Uterus (tissue), 4 donors: ENCODE results near the gene KRT37. TPM values are rescaled to one million over a fixed set of nuclear protein-coding genes. Genes with fewer than 3 reads are reported as not detected.

Source experiments
- DNase-seq, 2 donors: peaks; one replicate each; pipeline ENCODE4 v3.0.0-alpha.2; 2019 to 2020
- H3K27ac ChIP-seq, 2 donors: fragments of 200-600 bp; sonication (generic); 1 replicate in 1 of 2; 2 replicates in 1 of 2; pipeline ENCODE4 v1.5.1; 2016 to 2018
- H3K27me3 ChIP-seq, 2 donors: fragments of 200-600 bp; sonication (generic); one replicate each; pipeline ENCODE4 v1.5.1; 2018 to 2019; ENCODE audit warnings: control low read depth in 1 of 2
- H3K36me3 ChIP-seq, 2 donors: fragments of 200-600 bp; sonication (generic); one replicate each; pipeline ENCODE4 v1.5.1; 2019; ENCODE audit warnings: control low read depth in 1 of 2
- H3K4me1 ChIP-seq, 2 donors: fragments of 200-600 bp; sonication (generic); one replicate each; pipeline ENCODE4 v1.5.1; 2018 to 2019; ENCODE audit warnings: control low read depth in 1 of 2
- H3K4me3 ChIP-seq, 2 donors: fragments of 200-600 bp; sonication (generic); 1 replicate in 1 of 2; 2 replicates in 1 of 2; pipeline ENCODE4 v1.5.1; 2018 to 2019; ENCODE audit warnings: mild to moderate bottlenecking in 1 of 2
- H3K9me3 ChIP-seq, 2 donors: fragments of 200-600 bp; sonication (generic); one replicate each; pipeline ENCODE4 v1.5.1; 2019; ENCODE audit warnings: control low read depth in 1 of 2
- CTCF ChIP-seq, 4 experiments: fragments of 200-600 bp in 2 of 4; fragments of 450-650 bp in 2 of 4; sonication (generic) in 2 of 4; IDR thresholded peaks; one replicate each; pipeline ENCODE4 v1.5.1; 2016 to 2019; ENCODE audit warnings: antibody characterized with exemption in 4 of 4, mild to moderate bottlenecking in 2 of 4, moderate library complexity in 1 of 4
- POLR2A ChIP-seq, 2 donors: fragments of 450-650 bp; IDR thresholded peaks; one replicate each; pipeline ENCODE4 v1.6.1; 2016; ENCODE audit warnings: antibody characterized with exemption in 2 of 2, mild to moderate bottlenecking in 1 of 2, moderate library complexity in 1 of 2
- intact Hi-C: fragments of 100-400 bp; cut with DNase I; formaldehyde crosslinking; loops from one replicate; pipeline ENCODE4 v1.15.1; 2023; ENCODE audit warnings: low total_unique reads
- total RNA-seq, 4 donors: library from RNA; depleted of rRNA in 3 of 4; stranded (reverse); fragments of >200 nt in 3 of 4; gene quantifications; one replicate each; pipeline versions ENCODE4 v1.1.0 to v1.2.4, GENCODE V29; 2014 to 2023
- donor health status: DM: yes; HTN: yes; CAD: no.

The KRT37 gene
- total RNA-seq, 4 donors from 2014 or later = not detected

GRCh38 chr17:41394254-41394996 lies 30.0 kb downstream of the KRT37 start:
- Histone ChIP-seq H3K36me3 (no peaks in the 10 kb centered on the region), H3K4me1 (no peaks in the 10 kb centered on the region)
- intact Hi-C loops = no loop called here

DNA sequence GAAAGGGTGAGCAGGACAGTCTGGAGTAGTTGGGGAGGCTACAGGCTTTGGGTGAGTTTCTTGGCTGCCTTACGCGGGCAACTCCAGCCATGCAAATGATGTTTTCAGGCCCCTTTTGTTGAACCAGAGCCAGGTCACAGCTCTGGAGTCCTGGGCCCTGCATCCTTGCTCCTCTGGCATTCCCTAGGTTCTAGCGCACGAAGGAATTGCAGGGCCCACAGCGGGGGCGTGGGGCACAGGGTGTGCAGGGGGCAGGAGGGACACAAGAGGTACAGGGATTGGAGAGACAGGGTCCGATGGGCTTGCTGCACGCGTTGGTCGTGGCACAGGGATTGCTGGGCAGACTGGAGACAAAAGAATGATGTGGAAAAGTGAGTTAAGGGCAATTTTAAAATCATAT lies 30.6 kb downstream of the KRT37 start:
- Histone ChIP-seq H3K27me3 (no peaks in the 10 kb centered on the region), H3K4me3 (no peak overlapping the region), H3K27ac (no peak overlapping the region), H3K36me3 (no peaks in the 10 kb centered on the region), H3K9me3 (no peaks in the 10 kb centered on the region), H3K4me1 (no peaks in the 10 kb centered on the region)
- TF ChIP-seq CTCF (IDR thresholded peaks at IDR 0.05) (no peak), POLR2A (IDR thresholded peaks at IDR 0.05) (no peak)
- DNase-seq = no peak
- intact Hi-C loops = no loop called here

More at GRCh38 chr17:41394254-41394996, 30.0 kb downstream of the KRT37 start:
- DNase-seq = no peak
- no peaks in the 10 kb centered on the region for H3K27me3 ChIP-seq
- H3K4me3 ChIP-seq = no peak overlapping the region
- H3K27ac ChIP-seq = no peak overlapping the region
- no peaks in the 10 kb centered on the region for H3K9me3 ChIP-seq
- TF ChIP-seq CTCF (IDR thresholded peaks at IDR 0.05) (no peak), POLR2A (IDR thresholded peaks at IDR 0.05) (no peak)

- TF ChIP-seq CTCF (IDR thresholded peaks at IDR 0.05) (no peak), POLR2A (IDR thresholded peaks at IDR 0.05) (no peak)
- intact Hi-C loops = no loop called here
- Histone ChIP-seq H3K4me3 (no peak overlapping the region), H3K9me3 (no peaks in the 10 kb centered on the region), H3K4me1 (no peaks in the 10 kb centered on the region), H3K27me3 (no peaks in the 10 kb centered on the region), H3K27ac (no peak overlapping the region), H3K36me3 (no peaks in the 10 kb centered on the region)
- no peak for DNase-seq
Observed at GRCh38 chr17:41393294-41393693, 31.1 kb downstream of the KRT37 start.

DNA sequence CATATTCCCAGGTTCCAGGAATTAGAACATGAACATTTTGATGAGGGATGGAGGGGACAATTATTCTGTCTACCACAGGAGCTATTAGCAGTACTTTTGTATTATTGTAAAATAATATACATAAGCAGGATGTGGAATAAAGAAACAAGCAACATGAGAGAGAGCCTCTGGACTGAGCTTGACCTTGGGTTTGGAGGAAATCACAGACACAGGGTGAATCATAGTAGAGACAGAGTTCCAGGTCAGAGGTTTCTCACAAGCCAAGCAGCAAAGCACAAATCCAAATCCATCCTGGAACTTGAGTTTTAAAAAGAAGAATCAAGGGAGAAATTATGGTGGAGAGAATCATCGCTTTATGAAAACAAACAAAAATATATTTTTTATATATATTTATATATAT lies 32.1 kb downstream of the KRT37 start:
- H3K4me3 ChIP-seq = no peak overlapping the region
- H3K9me3 ChIP-seq = no peaks in the 10 kb centered on the region
- H3K36me3 ChIP-seq = no peaks in the 10 kb centered on the region
- intact Hi-C loops = no loop called here
- DNase-seq = no peak
- no peak overlapping the region for H3K27ac ChIP-seq
- no peaks in the 10 kb centered on the region for H3K4me1 ChIP-seq
- TF ChIP-seq CTCF (IDR thresholded peaks at IDR 0.05) (no peak), POLR2A (IDR thresholded peaks at IDR 0.05) (no peak)
- no peaks in the 10 kb centered on the region for H3K27me3 ChIP-seq

- no peak overlapping the region for H3K27ac ChIP-seq
- TF ChIP-seq CTCF (IDR thresholded peaks at IDR 0.05) (no peak), POLR2A (IDR thresholded peaks at IDR 0.05) (no peak)
- H3K9me3 ChIP-seq = peaks cover 0 to 1% of the 10 kb centered on the region in 2 donors
- H3K27me3 ChIP-seq = no peaks in the 10 kb centered on the region
- no peak overlapping the region for H3K4me3 ChIP-seq
- no peaks in the 10 kb centered on the region for H3K36me3 ChIP-seq
- DNase-seq = no peak
- no peaks in the 10 kb centered on the region for H3K4me1 ChIP-seq
- intact Hi-C loops = no loop called here
Observed at GRCh38 chr17:41391535-41391934, 32.9 kb downstream of the KRT37 start.
